Measurements from ENCODE around the gene FARS2.
"Not testable (repeated sequence)": the region's sequence is repeated elsewhere in the genome, so short reads cannot be mapped to it uniquely, and the experiment has no call there.

The FARS2 gene

GRCh38 chr6:5772408-5773120 is 511.3 kb downstream of the FARS2 start:
- DNase-seq (ENCODE audit: extremely low read depth in 1 of 2, low read depth in 1 of 2): no peak

DNA sequence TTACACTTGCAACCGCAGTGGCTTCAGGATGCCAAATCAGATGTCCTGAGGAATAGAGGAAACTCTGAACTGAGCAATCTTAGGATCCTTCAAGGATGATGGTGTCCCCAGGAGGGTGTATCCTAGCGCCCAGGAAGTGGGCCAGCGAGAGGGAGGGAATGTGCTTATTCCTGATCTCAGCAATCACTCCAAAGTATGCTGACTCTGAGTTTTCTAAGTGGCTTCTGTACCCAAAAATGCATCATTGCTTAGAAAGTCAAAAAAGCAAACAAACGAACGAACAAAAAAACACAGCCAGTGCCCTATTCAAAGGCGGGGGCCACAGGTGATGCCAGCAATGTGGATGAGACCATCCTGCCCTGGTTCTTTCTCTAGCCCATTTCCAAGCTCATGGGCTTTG is 514.8 kb downstream of the FARS2 start:
- DNase-seq (ENCODE audit: extremely low read depth in 1 of 2, low read depth in 1 of 2): no peak

- no peak for DNase-seq (ENCODE audit: extremely low read depth in 1 of 2, low read depth in 1 of 2)
Measured at GRCh38 chr6:5776706-5777390, 515.5 kb downstream of the FARS2 start.

DNA sequence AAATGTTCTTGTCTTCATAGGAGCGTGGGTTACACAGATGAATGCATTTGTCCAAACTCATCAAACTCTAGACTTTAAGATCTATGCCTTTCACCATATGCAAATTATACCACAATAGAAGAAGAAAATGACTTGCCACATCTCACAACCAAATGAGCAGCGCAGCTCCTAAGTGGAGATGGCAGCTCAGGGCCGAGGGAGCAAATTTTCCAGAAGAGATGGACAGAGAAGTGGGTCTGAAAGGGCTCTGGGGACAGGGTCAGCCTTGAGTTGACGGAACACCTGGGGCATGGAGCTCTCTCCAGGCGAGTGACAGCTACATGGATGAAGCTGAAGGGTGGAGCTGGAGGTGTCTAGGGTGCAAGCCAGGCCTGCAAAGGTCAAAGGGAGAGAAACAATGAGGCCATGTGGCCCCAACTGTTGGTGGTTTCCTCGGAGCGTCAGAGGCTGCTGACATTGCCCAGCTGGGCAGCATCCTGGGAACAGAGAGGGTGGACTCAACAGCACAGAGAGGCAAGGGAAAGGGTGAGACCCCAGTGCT is 517.1 kb downstream of the FARS2 start:
- no peak for DNase-seq (ENCODE audit: extremely low read depth in 1 of 2, low read depth in 1 of 2)

DNA sequence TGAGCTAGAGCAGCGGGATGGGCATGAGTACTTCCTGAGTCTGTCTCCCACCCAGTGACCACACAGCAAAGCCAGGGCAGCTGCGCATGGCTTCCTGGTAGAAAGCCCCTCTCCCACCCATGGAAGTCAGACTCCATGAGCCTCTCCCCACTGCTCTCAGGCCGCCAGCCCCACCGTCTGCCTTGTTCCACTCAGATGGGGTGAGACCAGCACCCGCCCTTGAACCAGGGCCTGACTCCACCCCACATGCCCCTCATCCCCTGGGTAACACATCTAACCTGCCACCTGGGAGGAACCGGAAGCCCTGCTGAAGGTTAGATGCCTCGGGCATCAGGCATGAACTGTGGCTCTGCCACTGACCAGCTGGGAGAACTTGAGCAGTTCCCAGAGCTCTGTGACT is 517.6 kb downstream of the FARS2 start:
- DNase-seq (ENCODE audit: extremely low read depth in 1 of 2, low read depth in 1 of 2): no peak

DNA sequence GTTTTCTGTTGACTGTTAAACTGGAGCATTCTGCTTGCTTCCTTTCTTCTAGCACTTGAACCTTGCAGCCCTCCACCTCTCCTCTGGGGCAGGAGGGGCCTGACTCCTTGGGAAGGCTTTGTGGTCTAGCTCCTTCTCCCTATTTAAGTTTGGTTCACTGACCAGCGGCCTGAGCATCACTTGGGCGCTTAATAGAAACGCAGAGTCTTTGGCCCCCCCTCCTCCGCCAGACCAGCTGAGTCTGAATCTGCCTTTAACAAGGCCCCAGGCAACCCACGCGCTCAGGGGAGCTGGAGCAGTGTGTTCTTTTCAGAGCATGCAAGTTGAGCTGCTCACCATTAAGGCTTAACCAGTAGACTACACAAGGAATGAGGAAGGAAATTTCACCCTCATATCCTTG is 519.7 kb downstream of the FARS2 start:
- DNase-seq (ENCODE audit: extremely low read depth in 1 of 2, low read depth in 1 of 2): no peak

- no peak for DNase-seq (ENCODE audit: extremely low read depth in 1 of 2, low read depth in 1 of 2)
Measured at GRCh38 chr6:5781966-5782556, 520.7 kb downstream of the FARS2 start.

DNA sequence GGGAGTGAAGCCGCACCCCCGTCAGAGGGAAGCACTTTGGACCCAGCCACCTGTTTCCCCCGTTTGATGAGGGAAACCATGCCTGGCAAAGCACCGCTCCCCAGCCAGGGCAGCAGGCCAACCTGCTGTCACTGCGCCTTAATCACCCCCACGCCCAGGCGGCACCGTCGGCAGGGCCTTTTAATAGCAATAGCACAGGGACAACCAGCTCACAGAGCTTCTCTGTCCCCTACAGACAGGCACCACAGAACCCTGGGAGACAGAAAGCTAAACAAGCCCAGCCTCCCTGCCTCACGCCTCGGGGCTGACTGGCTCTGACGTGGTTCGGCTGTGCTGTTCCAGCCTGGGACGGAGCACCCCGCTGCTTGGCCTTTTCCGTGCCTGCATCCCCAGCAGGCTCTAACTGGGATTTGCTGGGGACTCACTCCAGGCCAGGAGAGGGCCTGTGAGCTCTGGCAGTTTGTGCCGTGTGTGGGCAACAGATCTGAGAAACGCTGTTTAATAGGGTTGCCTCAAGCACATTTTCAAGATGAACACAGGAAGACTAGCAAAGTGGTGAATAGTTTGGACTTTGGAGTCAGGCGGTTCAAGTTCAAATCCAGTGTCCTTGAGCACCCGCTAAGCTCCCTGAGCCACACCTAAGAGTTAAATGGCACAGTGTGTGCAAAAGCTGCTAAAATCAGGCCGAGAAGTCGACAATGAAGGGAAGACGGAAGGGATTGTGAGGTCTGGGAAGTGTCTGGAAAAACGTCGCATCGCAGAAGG is 521.7 kb downstream of the FARS2 start:
- no peak for DNase-seq (ENCODE audit: extremely low read depth in 1 of 2, low read depth in 1 of 2)

GRCh38 chr6:5783584-5784089 is 522.3 kb downstream of the FARS2 start:
- DNase-seq (ENCODE audit: extremely low read depth in 1 of 2, low read depth in 1 of 2): no peak

DNA sequence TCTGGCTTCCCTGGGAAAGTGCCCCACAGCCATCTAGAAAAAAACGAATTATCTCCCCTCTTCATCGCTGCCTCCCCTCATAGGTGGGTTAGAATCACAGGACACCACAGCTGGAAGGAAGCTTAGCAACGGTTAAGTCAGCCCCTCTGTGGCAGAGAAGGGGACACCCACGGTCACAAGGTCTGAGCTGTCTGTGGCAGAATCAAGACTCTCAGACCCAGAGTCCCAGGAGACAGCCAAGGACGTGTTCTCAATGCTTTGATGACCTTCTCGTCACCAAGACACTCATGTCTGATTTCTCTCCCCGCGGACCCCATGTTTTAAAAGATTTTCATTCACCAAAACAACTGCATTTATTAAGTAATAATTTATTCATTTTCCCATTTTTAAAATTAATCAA is 523.9 kb downstream of the FARS2 start:
- no peak for DNase-seq (ENCODE audit: extremely low read depth in 1 of 2, low read depth in 1 of 2)

GRCh38 chr6:5786321-5786968 is 525.1 kb downstream of the FARS2 start:
- no peak for DNase-seq (ENCODE audit: extremely low read depth in 1 of 2, low read depth in 1 of 2)

DNA sequence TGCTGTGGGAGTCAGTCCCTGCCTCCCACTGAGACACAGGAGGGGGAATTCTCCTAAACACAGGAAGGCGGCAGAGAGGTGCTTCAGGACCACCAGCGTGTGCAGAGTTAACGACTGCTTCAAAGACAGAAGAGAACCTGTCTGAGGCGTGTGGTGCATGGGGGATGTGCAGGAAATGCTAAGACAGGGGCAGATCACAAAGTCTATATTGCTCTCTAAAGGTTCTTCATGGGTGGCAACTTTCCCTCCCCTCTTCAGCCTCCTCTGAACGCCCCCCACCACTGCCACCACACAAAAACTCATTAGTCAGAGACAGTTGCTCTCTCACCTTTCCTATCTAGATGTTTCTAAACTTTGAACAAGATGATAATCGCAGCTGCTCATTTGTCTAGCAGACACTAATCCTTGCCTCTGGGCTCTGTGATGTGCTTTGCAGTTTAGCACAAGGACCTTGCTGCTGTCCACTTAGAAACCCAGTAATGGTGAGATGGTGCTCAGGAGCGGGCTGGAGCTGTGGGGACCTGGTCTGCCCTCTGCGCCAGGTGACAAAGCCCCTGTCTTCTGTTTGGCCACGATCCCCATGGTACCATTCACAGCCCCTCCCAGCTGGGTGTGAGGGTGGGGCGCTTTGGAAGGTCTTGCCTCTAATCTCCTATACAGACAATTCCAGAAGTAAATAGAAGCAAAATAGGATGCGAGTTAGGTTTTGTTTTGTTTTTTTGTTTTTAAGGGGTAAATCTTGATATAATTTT is 525.8 kb downstream of the FARS2 start:
- no peak for DNase-seq (ENCODE audit: extremely low read depth in 1 of 2, low read depth in 1 of 2)

DNA sequence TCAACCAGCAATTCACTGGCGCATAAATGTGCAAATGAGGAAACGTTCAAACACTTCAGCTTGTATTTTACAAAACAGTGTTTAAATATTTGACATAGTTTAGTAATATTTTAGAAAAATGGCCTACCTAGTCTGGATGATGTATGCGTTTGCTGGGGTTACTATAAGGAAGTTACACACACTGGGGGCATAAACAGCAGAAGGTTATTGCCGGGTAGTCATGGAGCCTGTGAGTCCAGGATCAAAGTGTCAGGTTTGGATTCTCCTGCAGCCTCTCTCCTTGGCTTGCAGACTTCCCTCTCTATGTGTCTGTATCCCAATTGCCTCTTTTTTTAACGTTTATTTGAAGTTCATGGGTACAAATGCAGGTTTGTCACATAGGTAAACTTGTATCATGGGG is 528.1 kb downstream of the FARS2 start:
- not testable (repeated sequence) for DNase-seq (ENCODE audit: extremely low read depth in 1 of 2, low read depth in 1 of 2)

DNA sequence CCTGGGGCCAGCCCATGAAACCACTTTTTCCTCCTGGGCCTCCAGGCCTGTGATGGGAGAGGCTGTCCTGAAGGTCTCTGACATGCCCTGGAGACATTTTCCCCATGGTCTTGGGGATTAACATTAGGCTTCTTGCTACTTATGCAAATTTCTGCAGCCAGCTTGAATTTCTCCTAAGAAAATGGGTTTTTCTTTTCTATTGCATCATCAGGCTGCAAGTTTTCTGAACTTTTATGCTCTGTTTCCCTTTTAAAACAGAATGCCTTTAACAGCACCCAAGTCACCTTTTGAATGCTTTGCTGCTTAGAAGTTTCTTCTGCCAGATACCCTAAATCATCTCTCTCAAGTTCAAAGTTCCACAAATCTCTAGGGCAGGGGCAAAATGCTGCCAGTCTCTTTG is 535.2 kb downstream of the FARS2 start:
- not testable (repeated sequence) for DNase-seq (ENCODE audit: extremely low read depth in 1 of 2, low read depth in 1 of 2)

DNA sequence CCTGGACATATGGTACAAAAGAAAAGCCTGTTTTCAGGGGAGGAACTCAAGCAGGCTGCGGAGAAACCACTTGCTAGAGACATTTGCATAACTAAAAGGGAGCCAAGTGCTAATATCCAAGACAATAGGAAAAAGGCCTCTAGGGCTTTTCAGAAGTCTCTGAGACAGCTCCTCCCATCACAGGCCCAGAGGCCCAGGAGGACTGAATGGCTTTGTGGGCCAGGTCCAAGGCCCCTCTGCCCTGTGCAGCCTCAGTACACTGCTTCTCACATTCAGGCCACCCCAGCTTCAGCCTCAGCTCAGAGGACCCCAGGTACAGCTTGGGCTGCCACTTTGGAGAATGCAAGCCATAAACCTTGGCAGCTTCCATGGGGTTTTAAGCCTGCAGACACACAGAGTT is 545.1 kb downstream of the FARS2 start:
- DNase-seq (ENCODE audit: extremely low read depth in 1 of 2, low read depth in 1 of 2): not testable (repeated sequence)

DNA sequence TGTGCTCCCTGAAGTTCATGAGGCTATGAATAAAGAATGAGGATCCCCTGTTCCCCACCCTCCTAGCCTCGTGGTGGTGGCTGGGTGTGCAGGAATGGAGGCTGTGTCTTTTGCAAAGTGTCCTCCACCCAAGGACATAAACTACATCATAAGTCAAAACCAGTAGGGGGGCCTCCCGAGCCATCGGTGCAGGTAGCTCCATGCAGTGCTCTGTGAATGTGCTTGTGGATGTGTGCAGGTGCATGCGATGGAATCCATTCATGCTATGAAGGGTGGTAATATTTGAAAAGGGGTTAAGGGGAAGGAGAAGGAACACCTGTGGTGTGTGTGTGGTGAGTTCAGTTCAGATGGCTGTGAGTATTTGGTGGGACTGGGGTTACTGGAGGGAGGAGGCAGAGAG is 548.1 kb downstream of the FARS2 start:
- no peak for DNase-seq (ENCODE audit: extremely low read depth in 1 of 2, low read depth in 1 of 2)

GRCh38 chr6:5811997-5812396 is 550.7 kb downstream of the FARS2 start:
- no peak for DNase-seq (ENCODE audit: extremely low read depth in 1 of 2, low read depth in 1 of 2)

- no peak for DNase-seq (ENCODE audit: extremely low read depth in 1 of 2, low read depth in 1 of 2)
Measured at GRCh38 chr6:5813625-5814027, 552.3 kb downstream of the FARS2 start.

- DNase-seq (ENCODE audit: extremely low read depth in 1 of 2, low read depth in 1 of 2): no peak
Measured at GRCh38 chr6:5814116-5814515, 552.8 kb downstream of the FARS2 start.

DNA sequence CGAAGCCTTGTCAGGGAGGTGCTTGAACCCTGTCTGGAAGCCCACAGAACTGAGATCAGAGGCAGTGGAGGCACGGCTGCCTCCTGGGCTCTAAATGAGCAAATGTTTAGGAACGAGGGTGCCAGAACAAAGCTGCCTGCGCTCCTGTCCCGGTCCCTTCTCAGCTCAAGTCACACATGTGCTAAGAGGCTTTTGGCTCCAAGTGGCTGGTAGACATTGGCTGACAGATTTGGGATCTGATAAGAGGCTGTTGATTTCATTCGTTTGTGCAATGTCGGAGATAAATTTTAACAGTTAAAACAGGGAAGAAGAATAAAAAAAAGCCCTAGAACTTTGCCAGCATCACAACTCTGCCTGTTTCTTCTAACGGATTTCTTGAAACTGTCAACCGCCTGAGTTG is 553.6 kb downstream of the FARS2 start:
- no peak for DNase-seq (ENCODE audit: extremely low read depth in 1 of 2, low read depth in 1 of 2)

Data from activated CD8-positive, alpha-beta memory T cell treated with anti-CD3 and anti-CD28 coated beads for 1 hour (primary cell).